ENCODE measurements around the gene FAM47E. TPM values are rescaled to one million over a fixed set of nuclear protein-coding genes. Genes with fewer than 3 reads are reported as not detected.

FAM47E gene
- total RNA-seq, 2 experiments from 2014 or later: 0.17 TPM; not detected in 1

- POLR2A ChIA-PET: no interaction called here
- DNase-seq: no peak
- H3K9me3 Mint-ChIP-seq: no peaks in the 10 kb centered on the region
- H3K4me1 Mint-ChIP-seq: no peaks in the 10 kb centered on the region
- H3K27ac Mint-ChIP-seq: no peak overlapping the region
- no peak overlapping the region for H3K4me3 Mint-ChIP-seq
- H3K36me3 Mint-ChIP-seq (ENCODE audit: low read depth): no peaks in the 10 kb centered on the region
- H3K27me3 Mint-ChIP-seq: peaks cover 36% of the 10 kb centered on the region
- CTCF ChIA-PET: no interaction called here
Observed at GRCh38 chr4:76257824-76258223, 6.3 kb downstream of the FAM47E start.

GRCh38 chr4:76260571-76260970, 9.1 kb downstream of the FAM47E start:
- no peaks in the 10 kb centered on the region for H3K9me3 Mint-ChIP-seq
- H3K36me3 Mint-ChIP-seq (ENCODE audit: low read depth): no peaks in the 10 kb centered on the region
- ChIA-PET CTCF (no interaction called here), POLR2A (no interaction called here)
- DNase-seq: no peak
- H3K4me1 Mint-ChIP-seq: no peaks in the 10 kb centered on the region
- peaks cover 18% of the 10 kb centered on the region for H3K27me3 Mint-ChIP-seq
- H3K27ac Mint-ChIP-seq: no peak overlapping the region
- H3K4me3 Mint-ChIP-seq: no peak overlapping the region

- no peak overlapping the region for H3K4me3 Mint-ChIP-seq
- CTCF ChIA-PET: no interaction called here
- H3K9me3 Mint-ChIP-seq: no peaks in the 10 kb centered on the region
- H3K4me1 Mint-ChIP-seq: no peaks in the 10 kb centered on the region
- POLR2A ChIA-PET: no interaction called here
- no peaks in the 10 kb centered on the region for H3K36me3 Mint-ChIP-seq (ENCODE audit: low read depth)
- peaks cover 15% of the 10 kb centered on the region for H3K27me3 Mint-ChIP-seq
- no peak overlapping the region for H3K27ac Mint-ChIP-seq
- no peak for DNase-seq
Observed at GRCh38 chr4:76265631-76266218, 14.2 kb downstream of the FAM47E start.

- ChIA-PET POLR2A (no interaction called here), CTCF (interaction anchor here (0.5 kb wide), 1 partner anchor 18 kb away, joined by 4 read pairs; no protein-coding TSS in a partner anchor)
- DNase-seq: no peak
- Mint-ChIP-seq H3K36me3 (ENCODE audit: low read depth) (no peaks in the 10 kb centered on the region), H3K27ac (no peak overlapping the region), H3K9me3 (no peaks in the 10 kb centered on the region), H3K27me3 (peaks cover 17% of the 10 kb centered on the region), H3K4me3 (no peak overlapping the region), H3K4me1 (no peaks in the 10 kb centered on the region)
Observed at GRCh38 chr4:76266627-76267026, 15.1 kb downstream of the FAM47E start.

- Mint-ChIP-seq H3K36me3 (ENCODE audit: low read depth) (no peaks in the 10 kb centered on the region), H3K9me3 (no peaks in the 10 kb centered on the region), H3K4me3 (no peak overlapping the region), H3K27ac (no peak overlapping the region), H3K4me1 (no peaks in the 10 kb centered on the region), H3K27me3 (peaks cover 19% of the 10 kb centered on the region)
- CTCF ChIA-PET: interaction anchor here (1.9 kb wide), 1 partner anchor 10 kb away, joined by 7 read pairs; no protein-coding TSS in a partner anchor
- POLR2A ChIA-PET: no interaction called here
- no peak for DNase-seq
Observed at GRCh38 chr4:76267811-76268210, 16.3 kb downstream of the FAM47E start.

- Mint-ChIP-seq H3K36me3 (ENCODE audit: low read depth) (no peaks in the 10 kb centered on the region), H3K27ac (no peak overlapping the region), H3K4me1 (no peaks in the 10 kb centered on the region), H3K27me3 (peaks cover 35% of the 10 kb centered on the region), H3K4me3 (no peak overlapping the region), H3K9me3 (no peaks in the 10 kb centered on the region)
- ChIA-PET POLR2A (no interaction called here), CTCF (interaction anchor here (0.8 to 1.1 kb wide), 3 partner anchors 17 to 107 kb away, joined by 3 read pairs; no protein-coding TSS in a partner anchor)
- no peak for DNase-seq
Observed at GRCh38 chr4:76270244-76271175, 19.0 kb downstream of the FAM47E start.

GRCh38 chr4:76271248-76271647, 19.7 kb downstream of the FAM47E start:
- Mint-ChIP-seq H3K4me1 (no peaks in the 10 kb centered on the region), H3K36me3 (ENCODE audit: low read depth) (no peaks in the 10 kb centered on the region), H3K27me3 (peaks cover 41% of the 10 kb centered on the region), H3K4me3 (no peak overlapping the region), H3K27ac (no peak overlapping the region), H3K9me3 (no peaks in the 10 kb centered on the region)
- CTCF ChIA-PET: interaction anchor here (1.1 kb wide), 1 partner anchor 106 kb away, joined by 3 read pairs; no protein-coding TSS in a partner anchor
- POLR2A ChIA-PET: no interaction called here
- no peak for DNase-seq

GRCh38 chr4:76272073-76272472, 20.6 kb downstream of the FAM47E start:
- Mint-ChIP-seq H3K9me3 (no peaks in the 10 kb centered on the region), H3K27ac (no peak overlapping the region), H3K27me3 (peaks cover 41% of the 10 kb centered on the region), H3K4me1 (no peaks in the 10 kb centered on the region), H3K4me3 (no peak overlapping the region), H3K36me3 (ENCODE audit: low read depth) (no peaks in the 10 kb centered on the region)
- no peak for DNase-seq
- CTCF ChIA-PET: no interaction called here
- POLR2A ChIA-PET: no interaction called here

GRCh38 chr4:76272582-76272981, 21.1 kb downstream of the FAM47E start:
- no peak for DNase-seq
- CTCF ChIA-PET: no interaction called here
- POLR2A ChIA-PET: no interaction called here
- H3K27me3 Mint-ChIP-seq: peaks cover 41% of the 10 kb centered on the region
- no peak overlapping the region for H3K4me3 Mint-ChIP-seq
- no peaks in the 10 kb centered on the region for H3K36me3 Mint-ChIP-seq (ENCODE audit: low read depth)
- H3K4me1 Mint-ChIP-seq: no peaks in the 10 kb centered on the region
- H3K27ac Mint-ChIP-seq: no peak overlapping the region
- H3K9me3 Mint-ChIP-seq: no peaks in the 10 kb centered on the region

- H3K9me3 Mint-ChIP-seq: no peaks in the 10 kb centered on the region
- POLR2A ChIA-PET: no interaction called here
Observed at GRCh38 chr4:76272999-76273398, 21.5 kb downstream of the FAM47E start.

GRCh38 chr4:76275486-76276124, 24.1 kb downstream of the FAM47E start:
- Mint-ChIP-seq H3K4me1 (no peaks in the 10 kb centered on the region), H3K36me3 (ENCODE audit: low read depth) (no peaks in the 10 kb centered on the region), H3K27me3 (peaks cover 41% of the 10 kb centered on the region), H3K9me3 (no peaks in the 10 kb centered on the region), H3K4me3 (no peak overlapping the region), H3K27ac (no peak overlapping the region)
- DNase-seq: no peak
- POLR2A ChIA-PET: no interaction called here
- CTCF ChIA-PET: interaction anchor here (0.6 kb wide), 1 partner anchor 228 kb away, joined by 3 read pairs; no protein-coding TSS in a partner anchor

More at GRCh38 chr4:76272999-76273398, 21.5 kb downstream of the FAM47E start:
- no peak overlapping the region for H3K4me3 Mint-ChIP-seq
- H3K4me1 Mint-ChIP-seq: no peaks in the 10 kb centered on the region
- H3K36me3 Mint-ChIP-seq (ENCODE audit: low read depth): no peaks in the 10 kb centered on the region
- CTCF ChIA-PET: no interaction called here
- H3K27me3 Mint-ChIP-seq: peaks cover 43% of the 10 kb centered on the region
- H3K27ac Mint-ChIP-seq: no peak overlapping the region
- no peak for DNase-seq

- Mint-ChIP-seq H3K4me1 (no peaks in the 10 kb centered on the region), H3K9me3 (no peaks in the 10 kb centered on the region), H3K27ac (no peak overlapping the region), H3K27me3 (peaks cover 34% of the 10 kb centered on the region), H3K36me3 (ENCODE audit: low read depth) (no peaks in the 10 kb centered on the region), H3K4me3 (no peak overlapping the region)
- POLR2A ChIA-PET: no interaction called here
- no peak for DNase-seq
- CTCF ChIA-PET: interaction anchor here (1.6 kb wide), 1 partner anchor 16 kb away, joined by 3 read pairs; no protein-coding TSS in a partner anchor
Observed at GRCh38 chr4:76276813-76277212, 25.3 kb downstream of the FAM47E start.

- H3K36me3 Mint-ChIP-seq (ENCODE audit: low read depth): no peaks in the 10 kb centered on the region
- H3K9me3 Mint-ChIP-seq: no peaks in the 10 kb centered on the region
- no peak overlapping the region for H3K4me3 Mint-ChIP-seq
- no peak overlapping the region for H3K27ac Mint-ChIP-seq
- DNase-seq: no peak
- ChIA-PET CTCF (interaction anchor here (1.2 to 1.7 kb wide), 4 partner anchors 10 to 100 kb away, joined by 3 to 7 read pairs (median 3); partner anchors contain the start of gene STBD1), POLR2A (no interaction called here)
- no peaks in the 10 kb centered on the region for H3K4me1 Mint-ChIP-seq
- peaks cover 28% of the 10 kb centered on the region for H3K27me3 Mint-ChIP-seq
Observed at GRCh38 chr4:76277667-76278066, 26.1 kb downstream of the FAM47E start.

Data from activated CD4-positive, alpha-beta T cell treated with anti-CD3 and anti-CD28 coated beads, Interleukin-2, amount 10 ng/mL, durations not matched to agents 7 days and 5 days (primary cell).